Tibial artery (tissue), 4 donors: ENCODE measurements around the gene PIGV.

Source experiments
- DNase-seq, 2 donors: peaks; one replicate each; pipeline ENCODE4 v3.0.0-alpha.2; 2019
- H3K27ac ChIP-seq, 2 donors: fragments of 200-600 bp; sonication (generic) in 1 of 2; 1 replicate in 1 of 2; 2 replicates in 1 of 2; pipeline ENCODE4 v1.5.1; 2018 to 2019; ENCODE audit warnings: mild to moderate bottlenecking in 1 of 2
- H3K27me3 ChIP-seq, 2 donors: fragments of 200-600 bp; sonication (generic) in 1 of 2; one replicate each; pipeline versions ENCODE4 v1.5.1 to v1.6.0; 2016 to 2019
- H3K36me3 ChIP-seq, 3 donors: fragments of 200-600 bp; sonication (generic) in 2 of 3; one replicate each; pipeline ENCODE4 v1.5.1; 2016 to 2019; ENCODE audit warnings: mild to moderate bottlenecking in 2 of 3
- H3K4me1 ChIP-seq, 4 donors: fragments of 200-600 bp; sonication (generic) in 2 of 4; 1 replicate in 3 of 4; 2 replicates in 1 of 4; pipeline ENCODE4 v1.5.1; 2016 to 2019
- H3K4me3 ChIP-seq, 2 donors: fragments of 200-600 bp; sonication (generic) in 1 of 2; 1 replicate in 1 of 2; 2 replicates in 1 of 2; pipeline ENCODE4 v1.5.1; 2018 to 2019; ENCODE audit warnings: mild to moderate bottlenecking in 2 of 2
- H3K9me3 ChIP-seq, 3 donors: fragments of 200-600 bp; sonication (generic) in 1 of 3; one replicate each; pipeline ENCODE4 v1.5.1; 2016 to 2019
- CTCF ChIP-seq, 2 experiments: fragments of 200-600 bp in 1 of 2; fragments of 450-650 bp in 1 of 2; IDR thresholded peaks; one replicate each; pipeline ENCODE4 v1.5.1; 2017 to 2019; ENCODE audit warnings: antibody characterized with exemption in 2 of 2, mild to moderate bottlenecking in 1 of 2, moderate library complexity in 1 of 2
- intact Hi-C: fragments of 100-400 bp; cut with DNase I; formaldehyde crosslinking; loops from one replicate; pipeline ENCODE4 v1.15.0; 2023; ENCODE audit warnings: low total_unique reads

PIGV gene

GRCh38 chr1:26761217-26761616 lies 26.5 kb upstream of the PIGV start:
- Histone ChIP-seq H3K4me3 (no peak overlapping the region), H3K36me3 (peaks cover 48 to 70% (median 49%) of the 10 kb centered on the region in 3 donors), H3K4me1 (no peaks in the 10 kb centered on the region), H3K27ac (no peak overlapping the region), H3K9me3 (no peaks in the 10 kb centered on the region), H3K27me3 (no peaks in the 10 kb centered on the region)
- intact Hi-C loops: no loop called here
- no peak for DNase-seq
- no peak for TF ChIP-seq CTCF (IDR thresholded peaks at IDR 0.05)

GRCh38 chr1:26767714-26768113 lies 20.0 kb upstream of the PIGV start:
- no peak for DNase-seq
- Histone ChIP-seq H3K4me3 (no peak overlapping the region), H3K4me1 (peaks cover 0 to 42% (median 32%) of the 10 kb centered on the region in 4 donors), H3K36me3 (peaks cover 50 to 96% (median 76%) of the 10 kb centered on the region in 3 donors), H3K27me3 (no peaks in the 10 kb centered on the region), H3K27ac (peak overlapping the region; percentile 25 to 52), H3K9me3 (no peaks in the 10 kb centered on the region)
- intact Hi-C loops: no loop called here
- no peak for TF ChIP-seq CTCF (IDR thresholded peaks at IDR 0.05)

GRCh38 chr1:26768755-26769154 lies 19.0 kb upstream of the PIGV start:
- no peaks in the 10 kb centered on the region for H3K27me3 ChIP-seq
- H3K27ac ChIP-seq: peak overlapping the region; percentile 25 to 52
- H3K4me1 ChIP-seq: peaks cover 0 to 51% (median 35%) of the 10 kb centered on the region in 4 donors
- no peak for TF ChIP-seq CTCF (IDR thresholded peaks at IDR 0.05)
- no peaks in the 10 kb centered on the region for H3K9me3 ChIP-seq
- H3K36me3 ChIP-seq: peaks cover 50 to 96% (median 76%) of the 10 kb centered on the region in 3 donors
- intact Hi-C loops: no loop called here
- no peak for DNase-seq
- no peak overlapping the region for H3K4me3 ChIP-seq

GRCh38 chr1:26771285-26771642 lies 16.5 kb upstream of the PIGV start:
- Histone ChIP-seq H3K4me3 (no peak overlapping the region), H3K27me3 (no peaks in the 10 kb centered on the region), H3K4me1 (peaks cover 0 to 51% (median 35%) of the 10 kb centered on the region in 4 donors), H3K27ac (peak overlapping the region; percentile 35 to 39), H3K36me3 (peaks cover 53 to 97% (median 83%) of the 10 kb centered on the region in 3 donors), H3K9me3 (no peaks in the 10 kb centered on the region)
- no peak for DNase-seq
- intact Hi-C loops: no loop called here
- no peak for TF ChIP-seq CTCF (IDR thresholded peaks at IDR 0.05)

- TF ChIP-seq CTCF (IDR thresholded peaks at IDR 0.05): no peak
- H3K27me3 ChIP-seq: no peaks in the 10 kb centered on the region
- H3K4me1 ChIP-seq: peaks cover 0 to 51% (median 35%) of the 10 kb centered on the region in 4 donors
- peak in 1 of 2 donors; percentile 40 for DNase-seq
- H3K9me3 ChIP-seq: no peaks in the 10 kb centered on the region
- no peak overlapping the region for H3K4me3 ChIP-seq
- H3K27ac ChIP-seq: peak overlapping the region; percentile 35 to 39
- H3K36me3 ChIP-seq: peaks cover 53 to 97% (median 83%) of the 10 kb centered on the region in 3 donors
- intact Hi-C loops: no loop called here
Measured at GRCh38 chr1:26771643-26772321, 16.0 kb upstream of the PIGV start.
